GM18868 (cell line): ENCODE data around the gene ID1.
A peak's percentile ranks its signal among the peaks of the same experiment; 100 is the strongest.
"Not testable (repeated sequence)": the region's sequence is repeated elsewhere in the genome, so short reads cannot be mapped to it uniquely, and the experiment has no call there.

Experiments used
- ATAC-seq: cut with Tn5 transposase; IDR thresholded peaks from one replicate; pipeline ENCODE4 v1.9.1; 2021; ENCODE audit warnings: mild to moderate bottlenecking, moderate library complexity; ENCODE audit not compliant: unreplicated experiment

ID1 gene

DNA sequence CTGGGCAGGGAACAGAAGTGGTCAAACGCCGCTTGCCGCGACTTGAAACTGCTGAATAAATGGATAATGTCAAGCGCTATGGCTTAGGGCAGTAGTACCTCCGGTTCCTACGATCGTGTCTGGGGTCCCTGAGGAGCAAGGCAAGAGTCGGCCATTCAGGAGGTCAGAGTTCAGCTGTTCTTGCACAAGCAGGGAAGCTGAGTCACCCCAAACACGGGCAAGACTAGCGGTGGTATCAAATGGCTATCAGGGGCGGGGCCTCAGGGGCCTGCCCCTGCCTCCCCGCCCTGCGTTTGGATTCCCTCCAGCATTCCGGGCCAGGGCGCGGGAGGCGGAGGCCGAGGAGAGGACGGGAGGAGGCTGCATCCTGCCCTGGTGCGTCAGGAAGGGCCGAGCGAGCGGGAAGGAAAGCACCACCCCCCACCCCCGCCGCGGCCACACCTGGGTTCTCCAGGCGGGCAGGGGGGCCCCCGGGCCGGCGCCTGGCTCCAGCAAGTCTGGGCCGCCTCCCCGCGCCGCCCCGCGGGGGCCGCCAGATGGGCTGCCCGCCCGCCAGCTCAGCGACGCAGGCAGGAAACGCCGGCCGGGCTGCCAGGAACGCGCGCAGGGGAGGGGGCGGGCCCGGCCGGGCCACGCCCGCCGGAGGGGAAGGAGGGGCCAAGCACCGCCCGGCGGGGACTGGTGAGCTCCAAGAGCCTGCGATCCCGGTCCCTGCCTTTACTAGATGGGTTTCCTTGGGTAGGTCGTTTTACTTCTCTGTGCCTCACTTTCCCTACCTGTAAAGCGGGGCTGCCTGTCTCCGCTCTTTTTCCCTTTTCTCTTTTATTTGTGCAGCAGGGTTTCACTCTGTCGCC, 32.2 kb upstream of the ID1 start:
- ATAC-seq: peak; percentile 92

DNA sequence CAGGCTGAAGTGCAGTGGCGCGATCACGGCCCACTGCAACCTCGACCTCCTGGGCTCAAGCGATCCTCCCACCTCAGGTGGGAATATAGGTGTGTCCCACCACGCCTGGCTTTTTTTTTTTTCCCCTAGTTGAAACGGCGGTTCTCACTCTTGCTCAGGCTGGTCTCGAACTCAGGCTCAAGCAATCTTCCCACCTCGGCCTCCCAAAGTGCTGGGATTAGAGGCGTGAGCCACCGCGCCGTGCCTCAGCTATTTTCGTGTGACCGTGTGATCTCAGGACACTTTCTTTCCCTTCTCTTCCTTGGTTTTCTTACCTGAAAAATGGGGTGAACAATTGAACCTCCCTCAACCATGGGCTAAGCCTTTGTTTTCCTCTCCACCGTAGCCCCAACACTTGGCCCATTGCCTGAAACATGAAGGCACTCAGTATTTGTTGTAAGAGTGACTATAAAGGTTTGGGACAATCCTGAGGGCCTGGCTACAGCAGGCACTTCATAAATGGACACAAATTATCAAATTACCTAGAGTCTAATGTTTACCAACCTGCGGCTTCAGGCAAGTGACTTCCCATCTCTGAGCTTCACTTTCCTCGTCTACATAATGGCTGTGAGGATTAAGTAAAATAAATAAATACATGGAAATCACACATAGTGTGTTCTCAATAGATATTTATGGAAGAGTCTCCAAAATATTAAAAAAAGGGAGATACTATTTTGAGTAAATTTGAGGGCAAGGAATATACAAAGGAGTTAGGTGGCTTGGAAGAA, 31.4 kb upstream of the ID1 start:
- peak; percentile 1 for ATAC-seq

DNA sequence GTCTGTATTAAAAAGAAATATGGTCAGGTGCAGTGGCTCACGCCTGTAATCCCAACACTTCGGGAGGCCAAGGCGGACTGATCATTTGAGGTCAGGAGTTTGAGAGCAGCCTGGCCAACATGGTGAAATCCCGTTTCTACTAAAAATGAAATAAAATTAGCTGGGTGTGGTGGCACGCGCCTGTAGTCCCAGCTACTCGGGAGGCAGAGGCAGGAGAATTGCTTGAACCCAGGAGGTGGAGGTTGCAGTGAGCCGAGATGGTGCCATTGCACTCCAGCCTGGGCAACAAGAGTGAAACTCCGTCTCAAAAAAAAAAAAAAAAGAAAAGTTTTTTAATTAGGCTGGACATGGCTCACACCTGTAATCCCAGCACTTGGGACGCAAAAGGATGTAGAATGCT, 30.1 kb upstream of the ID1 start:
- ATAC-seq: not testable (repeated sequence)

DNA sequence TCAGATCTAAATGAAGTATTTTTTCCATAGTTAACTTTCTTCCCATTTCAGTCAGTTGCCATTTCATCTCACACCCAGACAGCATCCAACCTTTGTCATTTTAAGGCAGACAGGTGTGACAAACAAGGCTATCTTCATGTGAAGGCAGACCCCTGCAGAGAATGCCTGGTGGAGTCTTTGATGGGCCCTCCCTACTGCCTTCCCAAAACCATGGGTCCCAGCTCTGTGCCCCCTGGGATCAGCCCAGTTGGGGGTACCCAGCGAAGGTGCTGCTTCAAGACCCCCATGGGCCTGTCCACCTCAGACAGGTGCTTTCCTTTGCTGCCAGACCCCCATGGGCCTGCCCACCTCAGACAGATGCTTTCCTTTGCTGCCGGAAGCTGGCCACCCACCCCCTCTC, 28.3 kb upstream of the ID1 start:
- ATAC-seq: no peak

DNA sequence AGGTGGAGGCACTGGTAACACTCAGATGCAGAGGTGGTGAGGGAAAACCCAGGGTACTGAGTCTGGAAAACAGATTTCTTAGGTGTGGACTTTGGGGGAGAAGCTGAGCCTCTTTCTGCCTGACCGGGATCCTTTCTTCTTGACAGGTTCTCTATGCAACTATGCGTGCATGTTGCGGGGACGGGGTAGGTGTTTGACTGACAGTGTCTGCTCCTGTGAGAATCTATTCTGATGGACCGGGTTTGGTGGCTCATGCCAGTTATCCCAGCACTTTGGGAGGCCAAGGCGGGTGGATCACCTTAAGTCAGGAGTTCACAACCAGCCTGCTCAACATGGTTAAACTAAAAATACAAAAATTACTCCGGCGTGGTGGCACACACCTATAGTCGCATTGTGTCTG, 27.9 kb upstream of the ID1 start:
- no peak for ATAC-seq

DNA sequence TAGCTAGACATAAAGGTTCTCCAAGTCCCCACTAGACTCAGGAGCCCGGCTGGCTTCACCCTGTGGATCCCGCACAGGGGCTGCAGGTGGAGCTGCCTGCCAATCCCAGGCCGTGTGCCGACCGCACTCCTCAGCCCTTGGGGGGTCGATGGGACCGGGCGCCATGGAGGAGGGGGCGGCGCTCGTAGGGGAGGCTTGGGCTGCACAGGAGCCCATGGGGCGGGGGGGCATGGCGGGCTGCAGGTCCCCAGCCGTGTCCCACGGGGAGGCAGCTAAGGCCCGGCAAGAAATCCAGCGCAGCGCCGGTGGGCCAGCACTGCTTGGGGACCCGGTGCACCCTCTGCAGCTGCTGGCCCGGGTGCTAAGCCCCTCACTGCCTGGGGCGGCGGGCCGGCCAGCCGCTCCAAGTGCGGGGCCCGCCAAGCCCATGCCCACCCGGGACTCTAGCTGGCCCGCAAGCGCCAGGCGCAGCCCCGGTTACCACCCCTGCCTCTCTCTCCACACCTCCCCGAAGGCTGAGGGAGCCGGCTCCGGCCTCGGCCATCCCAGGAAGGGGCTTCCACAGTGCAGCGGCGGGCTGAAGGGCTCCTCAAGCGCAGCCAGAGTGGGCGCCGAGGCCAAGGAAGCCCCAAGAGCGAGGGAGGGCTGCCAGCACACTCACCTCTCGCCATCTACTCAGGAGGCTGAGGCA, 26.5 kb upstream of the ID1 start:
- ATAC-seq: no peak

DNA sequence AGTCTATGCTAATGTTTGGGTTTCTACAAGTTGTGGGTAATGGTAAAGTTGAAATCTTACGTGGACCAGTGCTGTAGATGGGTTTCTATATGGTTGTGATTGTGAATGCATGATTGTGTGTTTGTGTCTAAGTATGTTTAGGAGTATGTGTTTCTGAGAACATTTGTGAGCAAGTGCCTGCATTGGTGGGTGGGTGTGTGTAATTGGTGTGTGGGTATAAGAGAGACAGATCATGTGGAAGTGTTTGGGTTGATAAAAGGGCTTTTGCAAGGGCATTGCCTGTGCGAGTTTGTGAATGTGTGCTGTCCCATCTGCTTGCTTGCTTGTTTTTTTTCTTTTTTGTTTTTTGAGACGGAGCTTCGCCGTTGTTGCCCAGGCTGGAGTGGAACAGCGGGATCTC, 25.8 kb upstream of the ID1 start:
- ATAC-seq: no peak

DNA sequence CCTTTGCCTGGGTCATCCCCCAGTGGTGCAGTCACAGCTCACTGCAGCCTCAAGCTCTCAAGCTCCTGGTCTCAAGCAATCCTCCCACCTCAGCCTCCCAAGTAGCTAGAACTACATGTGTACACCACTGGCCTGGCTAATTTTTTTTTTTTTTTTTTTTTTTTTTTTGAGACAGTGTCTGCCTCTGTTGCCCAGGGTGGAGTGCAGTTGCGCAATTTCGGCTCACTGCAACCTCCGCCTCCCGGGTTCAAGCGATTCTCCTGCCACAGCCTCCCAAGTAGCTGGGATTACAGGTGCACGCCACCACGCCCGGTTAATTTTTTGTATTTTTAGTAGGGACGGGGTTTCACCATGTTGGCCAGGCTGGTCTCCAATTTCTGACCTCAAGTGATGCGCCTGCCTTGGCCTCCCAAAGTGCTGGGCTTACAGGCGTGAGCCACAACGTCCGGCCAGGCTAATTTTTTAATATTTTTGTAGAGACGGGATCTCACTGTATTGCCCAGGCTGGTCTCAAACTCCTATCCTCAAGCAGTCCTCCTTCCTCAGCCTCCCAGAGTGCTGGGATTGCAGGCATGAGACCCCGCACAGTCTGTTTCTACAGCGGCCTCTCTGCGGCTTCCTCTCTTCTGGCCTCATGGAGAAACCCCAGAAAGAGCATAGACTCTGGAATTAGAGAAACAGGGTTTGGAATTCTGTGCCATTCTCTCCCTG, 25.0 kb upstream of the ID1 start:
- not testable (repeated sequence) for ATAC-seq

DNA sequence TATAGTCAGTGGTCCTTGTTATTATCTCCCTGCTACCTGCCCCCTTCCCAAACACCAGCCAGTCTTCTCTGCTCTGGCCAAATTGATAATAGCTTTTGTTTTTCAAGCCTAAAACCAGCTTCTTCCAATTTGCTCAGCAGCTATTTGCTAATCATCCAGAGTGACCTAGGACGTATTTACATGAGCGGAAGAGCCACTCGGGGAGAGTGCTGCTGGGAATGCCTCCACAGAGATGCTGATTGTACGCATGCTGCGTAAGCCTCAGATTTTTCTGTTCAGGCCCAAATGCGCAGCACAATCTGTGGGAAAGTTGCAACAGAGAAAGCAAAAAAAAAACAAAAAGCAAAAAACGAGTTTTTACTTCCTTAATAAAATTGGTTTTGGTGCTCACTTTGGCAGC, 24.4 kb upstream of the ID1 start:
- ATAC-seq: no peak

DNA sequence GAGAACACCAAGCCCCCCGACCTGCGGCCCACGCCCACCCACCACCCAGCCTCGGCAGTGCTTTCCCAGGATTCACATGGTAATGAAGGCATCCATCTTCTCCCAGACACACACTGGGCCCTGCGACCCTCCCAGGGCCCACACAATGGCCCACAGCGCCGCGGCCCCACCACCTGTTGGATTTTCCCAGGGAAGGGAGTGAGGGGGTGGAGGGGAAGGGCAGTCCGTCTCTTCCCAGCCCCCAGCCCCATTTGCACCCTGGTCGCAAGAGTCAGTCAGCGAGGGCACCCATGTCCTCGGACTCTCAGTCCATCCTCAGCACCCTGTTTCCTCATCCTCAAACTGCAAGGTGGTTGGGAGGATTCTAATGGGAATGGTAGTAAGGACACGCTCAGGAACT, 23.7 kb upstream of the ID1 start:
- ATAC-seq: no peak

DNA sequence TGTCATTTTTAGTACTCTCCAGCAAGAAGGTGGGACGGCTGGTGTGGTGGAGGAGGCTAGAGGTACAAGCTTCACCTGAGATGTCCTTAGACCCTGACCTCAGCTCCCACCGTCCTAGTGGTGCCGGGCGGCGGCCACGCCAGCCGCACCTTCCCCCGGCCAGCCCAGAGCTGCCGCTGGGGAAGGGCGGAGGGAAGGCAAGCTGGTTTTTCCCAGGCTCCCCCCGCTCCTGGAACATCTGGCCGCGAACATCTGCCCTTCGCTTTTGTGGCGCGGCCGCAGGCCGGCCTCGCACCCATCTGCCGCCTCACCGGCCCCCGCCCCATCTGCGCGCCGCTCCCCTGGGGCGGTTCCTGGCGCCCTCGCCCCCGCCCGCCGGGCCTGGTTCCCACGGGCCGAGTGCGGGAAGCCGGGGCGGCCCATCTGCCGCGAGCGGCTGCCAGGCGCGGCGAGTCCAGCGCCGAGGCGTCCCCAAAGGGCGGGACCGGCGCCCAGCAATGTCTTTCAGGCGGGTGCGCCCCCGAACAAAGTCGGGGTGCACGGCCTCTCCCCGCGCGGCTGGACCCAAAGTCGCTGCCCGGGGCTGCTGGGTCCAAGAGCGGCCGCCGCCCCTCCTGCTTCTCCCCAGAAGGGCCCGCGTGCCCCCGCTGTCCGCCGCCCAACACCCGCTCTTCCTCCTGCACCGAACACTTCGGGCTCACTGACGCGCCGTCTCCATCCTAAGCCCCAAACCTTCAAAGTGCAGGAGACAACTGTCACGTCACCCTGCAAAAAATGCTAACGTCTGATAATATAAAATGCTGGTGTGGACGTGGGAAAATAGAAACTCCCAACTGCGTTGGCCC, 17.3 kb upstream of the ID1 start:
- ATAC-seq: peak; percentile 61

DNA sequence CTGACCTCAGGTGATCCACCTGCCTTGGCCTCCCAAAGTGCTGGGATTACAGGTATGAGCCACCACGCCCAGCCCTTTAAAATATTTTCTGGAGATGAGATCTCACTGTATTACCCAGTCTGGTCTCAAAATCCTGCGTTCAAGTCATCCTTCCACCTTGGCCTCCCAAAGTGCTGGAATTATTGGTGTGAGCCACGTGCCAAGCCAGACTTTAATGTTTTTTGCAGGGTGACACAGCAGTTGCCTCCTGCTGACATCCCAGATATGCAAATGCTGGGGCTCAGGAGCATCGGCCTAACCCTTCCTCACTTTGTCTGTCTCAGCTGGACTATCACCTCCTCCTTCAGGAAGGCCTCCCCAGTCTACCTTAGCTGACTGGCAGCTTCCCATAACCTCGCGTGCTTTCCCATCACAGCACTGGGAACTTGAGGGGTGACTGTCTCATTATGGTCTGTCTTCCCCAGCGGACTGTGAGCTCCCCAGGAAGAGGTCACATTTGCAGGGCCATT, 14.3 kb upstream of the ID1 start:
- ATAC-seq: no peak

DNA sequence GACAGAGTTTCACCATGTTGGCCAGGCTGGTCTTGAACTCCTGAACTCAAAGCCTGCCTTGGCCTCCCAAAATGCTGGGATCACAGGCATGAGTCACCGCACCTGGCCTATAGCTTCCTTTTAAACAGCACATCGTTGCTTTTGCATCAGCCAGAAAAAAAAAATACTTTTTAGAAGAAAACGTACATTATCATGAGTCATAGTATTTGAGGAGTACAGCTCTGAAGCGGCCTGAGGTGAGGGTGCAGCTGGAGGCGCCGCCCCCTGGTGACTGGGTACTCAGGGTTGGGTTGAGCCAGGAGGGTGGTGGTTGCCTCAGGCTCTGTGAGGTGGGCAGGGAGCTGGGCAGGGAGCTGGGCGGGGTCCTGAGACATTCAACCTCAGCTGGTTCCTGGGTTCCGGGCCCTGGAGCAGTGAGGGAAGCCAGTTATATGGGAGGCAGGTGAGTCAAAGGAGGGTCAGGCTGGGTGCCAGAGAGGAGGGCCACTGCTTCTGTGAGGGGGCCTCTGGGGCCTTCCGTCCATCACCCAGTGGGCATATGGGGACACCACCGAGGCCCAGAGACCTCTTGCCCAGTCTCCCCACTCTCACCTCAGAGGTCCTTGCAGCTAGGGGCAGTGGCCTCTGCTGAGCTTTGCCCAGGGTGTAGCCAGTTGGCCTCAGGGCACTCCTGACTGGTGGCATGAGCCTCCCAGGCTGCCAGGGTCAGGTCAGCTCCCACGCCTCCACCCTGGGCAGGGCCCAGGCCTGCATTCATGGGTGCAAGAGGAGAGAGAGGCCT, 11.7 kb upstream of the ID1 start:
- no peak for ATAC-seq

DNA sequence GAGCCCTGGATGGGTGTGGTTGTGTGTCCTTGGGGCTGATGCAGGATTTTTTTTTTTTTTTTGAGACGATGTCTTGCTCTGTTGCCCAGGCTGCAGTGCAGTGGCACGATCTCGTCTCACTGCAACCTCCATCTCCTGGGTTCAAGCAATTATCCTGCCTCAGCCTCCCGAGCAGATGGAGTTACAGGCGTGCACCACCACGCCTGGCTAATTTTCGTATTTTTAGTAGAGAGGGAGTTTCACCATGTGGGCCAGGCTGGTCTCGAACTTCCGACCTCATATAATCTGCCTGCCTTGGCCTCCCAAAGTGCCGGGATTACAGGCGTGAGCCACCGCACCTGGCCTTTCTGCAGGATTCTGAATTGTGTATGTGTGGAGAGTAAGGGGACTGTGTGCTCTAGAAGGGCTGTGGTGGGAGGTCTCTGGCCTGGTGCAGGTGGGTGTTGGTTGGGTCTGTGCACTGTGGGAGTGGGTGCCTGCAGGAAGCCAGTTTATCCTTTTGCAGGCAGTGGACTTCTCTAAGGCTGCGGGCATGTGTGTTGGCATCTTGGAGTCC, 11.0 kb upstream of the ID1 start:
- no peak for ATAC-seq

DNA sequence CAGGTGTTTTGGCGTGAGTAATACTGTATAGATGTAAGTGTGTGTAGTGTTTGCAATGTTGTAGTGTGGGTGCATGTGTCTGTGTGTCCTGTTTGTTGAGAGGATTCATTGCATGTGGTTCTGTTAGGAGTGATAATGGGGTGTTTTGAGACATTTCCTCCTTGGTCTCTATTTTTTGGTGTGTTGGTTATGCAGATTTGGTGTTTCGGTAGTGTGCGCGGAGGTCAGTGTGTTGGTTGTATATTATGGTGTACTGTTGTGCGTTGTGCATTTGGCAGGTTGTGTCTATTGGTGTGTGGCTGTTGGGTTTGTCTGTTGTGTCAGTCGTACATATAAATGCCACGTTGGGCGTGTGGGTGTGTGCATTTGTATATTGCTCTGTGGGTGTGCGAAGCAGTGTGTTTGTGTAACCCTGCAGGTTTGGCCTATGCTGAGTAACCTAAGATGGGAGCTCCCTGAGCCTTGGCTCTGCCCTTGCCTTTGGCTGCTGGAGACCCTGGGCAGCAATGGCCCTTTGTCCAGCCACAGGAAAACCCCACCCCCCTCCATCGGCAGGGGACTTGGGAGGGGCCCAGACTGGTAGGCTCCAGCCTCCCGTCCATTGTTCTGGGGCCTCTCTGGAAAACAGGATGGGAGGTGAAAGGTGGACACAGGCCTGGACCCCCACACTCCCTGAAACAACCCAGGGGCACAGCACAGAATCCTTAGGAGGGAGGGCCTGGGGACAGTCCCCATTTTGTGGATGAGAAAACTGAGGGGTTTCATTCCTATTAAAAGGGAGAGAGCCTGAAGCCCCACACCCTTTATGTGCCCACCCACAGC, 10.3 kb upstream of the ID1 start:
- ATAC-seq: no peak

DNA sequence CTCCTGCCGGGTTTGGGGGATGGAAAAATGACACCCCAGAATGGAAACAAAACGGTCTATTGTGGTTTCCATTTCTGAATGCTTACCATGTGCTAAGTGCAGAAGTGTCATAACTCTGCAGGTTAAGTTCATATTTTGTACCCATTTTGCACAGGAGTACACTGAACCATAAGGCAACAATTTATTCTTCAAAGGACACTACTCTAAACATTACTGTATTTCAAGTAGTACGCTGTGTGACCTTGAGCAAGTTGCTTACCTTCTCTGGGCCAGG, 9.8 kb upstream of the ID1 start:
- ATAC-seq: no peak

DNA sequence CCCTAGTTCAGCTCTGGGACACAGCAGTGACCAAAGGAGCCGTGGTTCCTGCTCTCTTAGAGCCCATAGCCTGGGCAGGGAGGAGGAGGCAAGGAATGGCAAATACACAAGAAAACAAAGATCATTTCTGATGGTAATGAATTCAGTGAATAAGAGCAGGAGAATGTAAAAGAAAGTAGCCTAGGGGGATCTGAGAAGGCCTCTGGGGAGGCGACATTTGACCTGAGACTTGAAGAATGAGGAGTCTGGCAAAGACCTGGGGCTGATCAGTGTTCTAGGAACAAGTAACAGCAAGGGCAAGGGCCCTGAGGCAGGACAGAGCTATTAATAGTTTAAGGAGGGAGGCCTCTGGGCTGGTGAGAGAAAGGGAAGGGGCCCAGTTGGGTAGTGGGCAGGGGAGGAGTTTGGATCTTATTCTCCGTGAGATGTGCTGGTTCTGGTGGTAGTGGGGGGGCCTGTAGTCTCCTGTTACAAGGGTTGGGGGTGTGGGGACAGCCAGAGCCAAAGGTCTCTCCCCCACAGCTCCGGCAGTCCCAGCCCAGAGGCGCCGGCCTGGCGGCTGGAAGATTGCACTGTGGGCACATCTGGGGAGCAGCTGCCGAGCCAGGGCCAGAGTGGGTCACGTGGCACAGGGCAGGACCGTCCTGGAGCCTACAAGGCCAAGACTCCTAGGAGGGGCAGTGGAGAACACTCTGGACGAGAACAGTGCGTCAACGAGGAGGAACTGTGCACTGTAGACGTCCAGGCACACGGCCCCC, 9.3 kb upstream of the ID1 start:
- no peak for ATAC-seq

DNA sequence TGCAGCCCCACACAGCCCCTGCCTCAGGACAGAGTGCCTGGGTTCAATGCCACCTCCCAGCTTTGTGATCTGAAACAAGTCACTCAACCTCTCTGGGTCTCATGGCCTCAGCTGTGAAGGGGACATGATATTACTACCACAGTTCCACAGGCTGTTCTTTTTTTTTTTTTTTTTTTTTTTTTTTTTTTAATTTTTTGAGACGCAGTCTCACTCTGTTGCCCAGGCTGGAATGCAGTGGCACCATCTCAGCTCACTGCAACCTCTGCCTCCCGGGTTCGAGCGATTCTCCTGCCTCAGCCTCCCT, 8.7 kb upstream of the ID1 start:
- not testable (repeated sequence) for ATAC-seq
